Epithelial cell of proximal tubule (primary cell): ENCODE results near the gene OTOGL. TPM values are rescaled to one million over a fixed set of nuclear protein-coding genes. Genes with fewer than 3 reads are reported as not detected.

ENCODE experiments used
- DNase-seq: peaks from one replicate; pipeline ENCODE4 v3.0.0-alpha.2; 2011; ENCODE audit warnings: low read depth
- H3K4me3 ChIP-seq: 2 replicates; pipeline ENCODE4 v1.5.1; 2011; ENCODE audit warnings: low read depth, mild to moderate bottlenecking, low read length
- total RNA-seq: library from RNA; depleted of rRNA; stranded (reverse); fragments of >200 nt; gene quantifications from 2 replicates; pipeline ENCODE4 v1.2.3, GENCODE V29; 2015
- TF ChIP-seq, protein P1 (sequence below): conservative IDR thresholded peaks from 2 replicates; pipeline ENCODE4 v1.5.1; 2012; ENCODE audit warnings: low read depth, mild to moderate bottlenecking, low read length

The OTOGL gene
- total RNA-seq, 1 donor from 2014 or later, result not detected

DNA sequence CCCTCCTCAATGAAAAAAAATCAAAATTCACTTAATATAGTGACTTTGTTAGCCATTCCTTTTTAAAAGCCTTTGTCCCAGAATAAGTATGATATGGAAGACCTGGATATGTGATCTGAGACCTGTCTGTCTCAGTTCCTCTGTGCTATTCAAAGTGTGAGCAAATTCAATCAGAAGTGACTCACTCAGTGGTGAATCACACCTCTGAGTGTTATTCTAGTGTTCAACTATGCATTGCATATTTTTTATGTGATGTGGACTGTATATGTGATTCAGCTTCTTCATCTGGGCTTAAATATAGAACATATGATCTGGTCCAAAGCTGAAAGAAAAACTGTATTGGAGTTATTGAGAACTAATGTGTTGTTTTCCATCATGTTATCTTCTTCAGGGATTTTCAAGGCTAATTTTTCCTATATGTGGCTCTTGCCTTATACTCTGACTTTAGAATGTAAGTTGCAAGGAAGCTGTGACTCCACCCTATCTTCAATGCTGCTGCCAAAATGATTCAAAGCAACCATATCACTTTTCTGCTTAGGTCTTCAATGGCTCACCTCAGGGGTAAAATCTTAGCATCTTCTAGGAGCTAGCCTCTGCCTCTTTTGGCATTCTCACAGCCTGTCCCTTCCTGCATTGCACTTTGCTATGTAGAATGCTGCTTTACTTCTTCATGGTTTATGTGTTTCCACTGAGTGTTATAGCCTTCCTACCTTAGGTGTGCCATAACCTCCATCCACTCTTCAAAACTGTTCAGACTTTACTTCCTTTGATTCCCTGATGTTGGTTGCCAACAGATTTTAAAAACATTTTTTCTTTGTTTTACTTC lies 169.8 kb downstream of the OTOGL start:
- TF ChIP-seq, protein P1, sequence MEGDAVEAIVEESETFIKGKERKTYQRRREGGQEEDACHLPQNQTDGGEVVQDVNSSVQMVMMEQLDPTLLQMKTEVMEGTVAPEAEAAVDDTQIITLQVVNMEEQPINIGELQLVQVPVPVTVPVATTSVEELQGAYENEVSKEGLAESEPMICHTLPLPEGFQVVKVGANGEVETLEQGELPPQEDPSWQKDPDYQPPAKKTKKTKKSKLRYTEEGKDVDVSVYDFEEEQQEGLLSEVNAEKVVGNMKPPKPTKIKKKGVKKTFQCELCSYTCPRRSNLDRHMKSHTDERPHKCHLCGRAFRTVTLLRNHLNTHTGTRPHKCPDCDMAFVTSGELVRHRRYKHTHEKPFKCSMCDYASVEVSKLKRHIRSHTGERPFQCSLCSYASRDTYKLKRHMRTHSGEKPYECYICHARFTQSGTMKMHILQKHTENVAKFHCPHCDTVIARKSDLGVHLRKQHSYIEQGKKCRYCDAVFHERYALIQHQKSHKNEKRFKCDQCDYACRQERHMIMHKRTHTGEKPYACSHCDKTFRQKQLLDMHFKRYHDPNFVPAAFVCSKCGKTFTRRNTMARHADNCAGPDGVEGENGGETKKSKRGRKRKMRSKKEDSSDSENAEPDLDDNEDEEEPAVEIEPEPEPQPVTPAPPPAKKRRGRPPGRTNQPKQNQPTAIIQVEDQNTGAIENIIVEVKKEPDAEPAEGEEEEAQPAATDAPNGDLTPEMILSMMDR, result no peak
- DNase-seq, result peak; percentile 71
- H3K4me3 ChIP-seq, result no peak overlapping the region

DNA sequence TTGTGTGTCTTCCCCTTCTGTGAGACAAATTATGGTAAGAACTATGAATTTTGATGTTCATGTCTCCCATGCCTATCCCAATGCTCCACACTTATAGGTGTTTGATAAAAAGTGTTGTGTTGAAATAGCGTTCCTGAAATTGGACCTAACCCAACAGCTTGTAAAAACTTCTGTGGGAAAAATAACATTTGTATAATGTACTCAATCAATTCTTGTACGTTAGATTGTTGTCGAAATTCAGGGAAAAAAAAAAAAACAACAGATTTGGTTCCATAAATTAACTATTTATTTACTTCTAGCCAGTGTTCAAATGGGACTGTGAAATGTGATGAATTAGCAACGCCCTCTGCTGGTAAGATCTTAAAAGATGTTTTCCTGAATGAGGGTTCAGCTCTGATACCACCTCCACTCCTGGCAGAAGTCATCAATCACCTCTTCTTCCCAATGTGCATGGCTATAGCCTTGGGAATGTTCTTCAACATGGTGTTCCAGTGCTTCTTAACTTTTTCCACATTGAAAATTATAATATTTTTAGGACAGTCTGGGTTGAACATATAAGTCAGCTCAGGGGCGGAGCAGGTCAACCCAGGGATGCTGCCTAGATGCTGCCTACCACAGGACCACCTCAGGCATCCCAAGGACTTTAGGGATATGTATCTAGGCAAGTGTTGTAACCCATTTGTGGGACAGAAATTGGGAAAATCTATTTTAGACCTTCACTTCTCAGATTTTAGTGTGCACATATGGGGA lies 170.6 kb downstream of the OTOGL start:
- TF ChIP-seq, protein P1, result peak; percentile 73

DNA sequence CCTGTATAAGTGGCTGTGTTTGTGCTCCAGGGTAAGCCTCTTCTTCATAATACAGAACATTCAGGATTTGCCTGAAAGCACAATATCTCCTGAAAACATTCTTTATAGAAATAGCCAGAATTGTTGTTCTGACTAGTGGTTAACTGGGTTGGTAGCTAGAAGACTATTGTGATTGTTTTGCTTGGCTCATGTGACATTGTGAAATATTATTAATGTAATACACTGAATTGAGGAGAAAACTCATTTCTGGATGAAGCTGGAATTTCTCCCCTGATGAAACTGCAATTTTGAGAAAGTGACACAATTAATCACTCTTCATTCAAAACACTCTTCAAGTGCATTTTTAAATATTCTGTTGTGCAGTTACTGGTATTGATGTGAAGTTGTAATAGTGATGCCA lies 172.4 kb downstream of the OTOGL start:
- TF ChIP-seq, protein P1, result no peak
- H3K4me3 ChIP-seq, result no peak overlapping the region

More for the DNA sequence above, 170.6 kb downstream of the OTOGL start:
- no peak overlapping the region for H3K4me3 ChIP-seq
- DNase-seq, result no peak

DNA sequence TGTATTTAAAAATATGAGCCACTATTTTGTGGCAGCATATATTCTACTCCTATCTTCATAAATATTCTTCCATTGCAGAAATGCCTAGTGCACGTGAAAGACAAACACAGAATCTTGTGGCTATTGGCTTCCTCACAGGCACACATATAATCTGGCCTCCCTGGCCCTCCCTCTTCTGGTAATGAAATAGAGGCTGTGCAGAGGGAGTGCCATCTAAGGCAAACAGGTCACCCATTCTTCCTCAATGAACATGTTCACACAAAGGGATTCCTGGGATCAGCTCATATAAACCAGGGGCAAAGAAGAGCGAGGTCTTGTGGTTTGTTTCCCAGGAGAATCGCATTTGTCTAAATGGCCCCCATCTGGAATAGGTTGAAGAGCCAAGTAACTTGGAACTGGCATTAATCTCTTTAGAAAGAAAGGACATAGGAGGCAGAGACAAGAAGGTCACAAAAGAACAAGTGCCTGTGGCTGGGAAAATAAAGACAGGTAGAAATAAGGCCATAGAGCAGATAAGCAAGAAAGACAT lies 173.1 kb downstream of the OTOGL start:
- TF ChIP-seq, protein P1, result no peak
- no peak overlapping the region for H3K4me3 ChIP-seq
- no peak for DNase-seq

More for the DNA sequence above, 172.4 kb downstream of the OTOGL start:
- DNase-seq, result no peak

DNA sequence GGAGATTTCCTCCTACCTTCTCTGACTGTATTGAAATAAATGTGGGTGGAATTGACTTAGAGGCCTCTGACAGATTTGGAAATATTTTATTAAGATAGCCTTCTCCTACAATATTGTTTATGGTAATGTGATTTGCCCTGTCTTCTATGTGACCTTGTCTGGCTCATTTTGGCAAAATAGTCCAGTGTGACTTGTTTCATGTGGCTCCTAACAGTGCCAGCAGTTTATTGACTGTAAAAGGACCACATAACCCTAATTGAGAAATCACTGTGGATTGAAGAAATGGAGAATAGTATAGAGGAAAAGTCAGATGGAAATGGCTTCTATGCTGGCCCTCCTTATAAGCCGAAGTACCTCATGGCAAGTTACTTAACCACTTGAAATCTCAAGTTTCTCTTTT lies 173.8 kb downstream of the OTOGL start:
- no peak for DNase-seq
- TF ChIP-seq, protein P1, result no peak
- no peak overlapping the region for H3K4me3 ChIP-seq

DNA sequence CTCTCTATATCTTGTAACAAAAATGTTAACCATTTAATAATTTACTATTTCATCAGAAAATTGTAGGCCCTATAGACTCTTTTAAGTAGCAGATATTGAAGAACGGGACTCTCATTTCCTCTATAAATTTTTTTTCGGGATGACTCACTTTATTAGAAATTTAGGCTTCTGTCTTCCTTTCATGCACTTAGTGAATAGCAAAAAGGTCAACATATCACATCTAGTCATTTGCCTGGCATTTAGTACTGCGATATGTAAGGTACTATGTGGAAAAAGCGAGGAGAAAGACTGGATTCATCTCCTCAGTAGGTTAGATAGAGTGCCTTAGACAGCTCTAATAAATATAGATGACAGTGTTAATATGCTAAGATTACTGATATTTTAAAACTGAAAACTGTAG lies 178.4 kb downstream of the OTOGL start:
- DNase-seq, result no peak
- H3K4me3 ChIP-seq, result no peak overlapping the region
- TF ChIP-seq, protein P1, result no peak
